OCI-LY3 (cell line): ENCODE results near the gene SYNE2.

Experiments
- H2AFZ ChIP-seq: fragments of 200-600, 300-600 bp; shearing (Covaris generic); 2 replicates; pipeline ENCODE4 v1.6.0; 2014; ENCODE audit warnings: antibody characterized with exemption, low read depth, low read length
- H3K27ac ChIP-seq: fragments of 200-600, 300-600 bp; sonication (generic); 2 replicates; pipeline ENCODE4 v1.5.1; 2014; ENCODE audit warnings: mild to moderate bottlenecking, low read length, moderate library complexity, mixed read lengths
- H3K27me3 ChIP-seq: fragments of 200-600, 300-600 bp; sonication (generic); 2 replicates; pipeline ENCODE4 v1.6.1; 2014; ENCODE audit warnings: low read depth, low read length, mixed read lengths
- H3K36me3 ChIP-seq: fragments of 200-600, 300-600 bp; sonication (generic); replicated peaks from 2 replicates; pipeline ENCODE3; 2014; ENCODE audit warnings: low read depth, low read length, mixed read lengths
- H3K4me1 ChIP-seq: fragments of 300-600, 200-600 bp; sonication (generic); 2 replicates; pipeline ENCODE4 v1.6.1; 2014; ENCODE audit warnings: low read length, mixed read lengths
- H3K4me2 ChIP-seq: fragments of 200-600, 300-600 bp; sonication (generic); 2 replicates; pipeline ENCODE4 v1.6.1; 2014; ENCODE audit warnings: low read length, mixed read lengths
- H3K4me3 ChIP-seq: fragments of 300-600, 200-600 bp; sonication (generic); 2 replicates; pipeline ENCODE4 v1.5.1; 2014; ENCODE audit warnings: antibody characterized with exemption, mild to moderate bottlenecking, low read length, moderate library complexity
- H3K79me2 ChIP-seq: fragments of 300-600, 200-600 bp; shearing (Covaris generic); 2 replicates; pipeline ENCODE4 v1.6.1; 2014; ENCODE audit warnings: mild to moderate bottlenecking, low read length, mixed read lengths
- H3K9ac ChIP-seq: fragments of 300-600, 200-600 bp; shearing (Covaris generic); 2 replicates; pipeline ENCODE4 v1.6.0; 2014; ENCODE audit warnings: mild to moderate bottlenecking, low read length, moderate library complexity
- H3K9me3 ChIP-seq: fragments of 200-600, 300-600 bp; shearing (Covaris generic); 2 replicates; pipeline ENCODE4 v1.6.1; 2014; ENCODE audit warnings: low read length, mixed read lengths; ENCODE audit not compliant: insufficient read depth
- H4K20me1 ChIP-seq: fragments of 200-600, 300-600 bp; sonication (generic); 2 replicates; pipeline ENCODE4 v1.6.1; 2016; ENCODE audit warnings: low read length, mixed read lengths; ENCODE audit not compliant: insufficient read depth
- CTCF ChIP-seq: fragments of 200-600, 300-600 bp; sonication (generic); IDR thresholded peaks from 2 replicates; pipeline ENCODE4 v1.5.1; 2014; ENCODE audit warnings: antibody characterized with exemption, low read length, low read depth
- EZH2phosphoT487 ChIP-seq: fragments of 200-600 bp; shearing (Covaris generic); IDR thresholded peaks from 2 replicates; pipeline ENCODE4 v1.6.1; 2018; ENCODE audit warnings: antibody characterized with exemption, mixed run types, low read depth

Gene SYNE2

GRCh38 chr14:64203366-64204006 is 350.7 kb downstream of the SYNE2 start:
- Histone ChIP-seq H2AFZ (no peak overlapping the region), H3K27me3 (no peaks in the 10 kb centered on the region; the same call in 1 of the 2 replicates), H3K27ac (no peak overlapping the region), H3K4me3 (no peak overlapping the region), H3K4me2 (no peak overlapping the region), H3K36me3 (no peaks in the 10 kb centered on the region), H3K4me1 (peaks cover 8% of the 10 kb centered on the region), H3K79me2 (no peaks in the 10 kb centered on the region), H3K9me3 (peaks cover 5% of the 10 kb centered on the region; the same call in 1 of the 2 replicates), H4K20me1 (no peaks in the 10 kb centered on the region), H3K9ac (no peak overlapping the region)
- no peak for TF ChIP-seq CTCF
- no peak for TF ChIP-seq EZH2phosphoT487

GRCh38 chr14:64208261-64208660 is 355.5 kb downstream of the SYNE2 start:
- Histone ChIP-seq H4K20me1 (no peaks in the 10 kb centered on the region), H3K27me3 (no peaks in the 10 kb centered on the region; the same call in 1 of the 2 replicates), H3K4me1 (peaks cover 35% of the 10 kb centered on the region), H3K4me3 (no peak overlapping the region), H3K79me2 (no peaks in the 10 kb centered on the region), H3K36me3 (peaks cover 7% of the 10 kb centered on the region), H3K9me3 (no peaks in the 10 kb centered on the region), H2AFZ (no peak overlapping the region), H3K4me2 (no peak overlapping the region), H3K9ac (no peak overlapping the region), H3K27ac (no peak overlapping the region)
- peak; percentile 25 for TF ChIP-seq CTCF
- no peak for TF ChIP-seq EZH2phosphoT487

- H3K27ac ChIP-seq = peak overlapping the region; percentile 75
- peak overlapping the region; percentile 10; the same call in 1 of the 2 replicates for H3K9ac ChIP-seq
- TF ChIP-seq EZH2phosphoT487 (no peak), CTCF (no peak)
- H3K79me2 ChIP-seq = no peaks in the 10 kb centered on the region
- H3K4me3 ChIP-seq = peak overlapping the region; percentile 70
- H4K20me1 ChIP-seq = no peaks in the 10 kb centered on the region
- H2AFZ ChIP-seq = no peak overlapping the region
- peaks cover 35% of the 10 kb centered on the region for H3K4me1 ChIP-seq
- peaks cover 7% of the 10 kb centered on the region for H3K36me3 ChIP-seq
- no peaks in the 10 kb centered on the region; the same call in 1 of the 2 replicates for H3K27me3 ChIP-seq
- no peaks in the 10 kb centered on the region for H3K9me3 ChIP-seq
- H3K4me2 ChIP-seq = peak overlapping the region; percentile 86
These were observed 356.2 kb downstream of the SYNE2 start for GRCh38 chr14:64208981-64209380.

GRCh38 chr14:64209444-64210131 is 356.8 kb downstream of the SYNE2 start:
- H2AFZ ChIP-seq = peak overlapping the region; percentile 44; the same call in 1 of the 2 replicates
- H3K36me3 ChIP-seq = peaks cover 7% of the 10 kb centered on the region
- H3K4me3 ChIP-seq = peak overlapping the region; percentile 70
- H3K9ac ChIP-seq = peak overlapping the region; percentile 53
- peak overlapping the region; percentile 86 for H3K4me2 ChIP-seq
- H3K4me1 ChIP-seq = peaks cover 35% of the 10 kb centered on the region
- TF ChIP-seq CTCF (no peak), EZH2phosphoT487 (no peak)
- H3K27me3 ChIP-seq = no peaks in the 10 kb centered on the region; the same call in 1 of the 2 replicates
- peak overlapping the region; percentile 75 for H3K27ac ChIP-seq
- no peaks in the 10 kb centered on the region for H3K79me2 ChIP-seq
- no peaks in the 10 kb centered on the region for H3K9me3 ChIP-seq
- H4K20me1 ChIP-seq = no peaks in the 10 kb centered on the region
